Endodermal cell (in vitro differentiated cells): ENCODE results near the gene KAZN. TPM values are rescaled to one million over a fixed set of nuclear protein-coding genes. Genes with fewer than 3 reads are reported as not detected.

Experiments used
- DNase-seq: peaks from one replicate; pipeline ENCODE4 v3.0.0-alpha.2; 2017
- H3K27ac ChIP-seq: 2 replicates; pipeline ENCODE4 v1.5.1; 2013; ENCODE audit warnings: mild to moderate bottlenecking, low read depth, low read length, moderate library complexity
- H3K27me3 ChIP-seq: 2 replicates; pipeline ENCODE4 v1.6.1; 2013; ENCODE audit warnings: mild to moderate bottlenecking, low read length, moderate library complexity; ENCODE audit not compliant: insufficient read depth, control insufficient read depth, poor library complexity, severe bottlenecking
- H3K36me3 ChIP-seq: 2 replicates; pipeline ENCODE4 v1.7.0; 2013; ENCODE audit warnings: mild to moderate bottlenecking, low read length, moderate library complexity; ENCODE audit not compliant: control insufficient read depth, insufficient read depth
- H3K4me1 ChIP-seq: one replicate; pipeline ENCODE4 v1.7.0; 2013; ENCODE audit warnings: low read length; ENCODE audit not compliant: control insufficient read depth, insufficient read depth
- H3K4me3 ChIP-seq: 2 replicates; pipeline ENCODE4 v1.5.1; 2013; ENCODE audit warnings: mild to moderate bottlenecking, low read length, moderate library complexity
- H3K9ac ChIP-seq: 2 replicates; pipeline ENCODE4 v1.6.1; 2013; ENCODE audit warnings: mild to moderate bottlenecking, low read length, moderate library complexity; ENCODE audit not compliant: poor library complexity, severe bottlenecking; ENCODE audit errors: extremely low read depth
- H3K9me3 ChIP-seq: 2 replicates; pipeline ENCODE4 v1.6.1; 2013; ENCODE audit warnings: mild to moderate bottlenecking, low read length, moderate library complexity; ENCODE audit not compliant: control insufficient read depth
- H3K27ac Mint-ChIP-seq: 2 replicates; pipeline ENCODE4 v1.8.0; 2020; ENCODE audit warnings: mixed read lengths
- H3K27me3 Mint-ChIP-seq: 2 replicates; pipeline ENCODE4 v1.8.0; 2021; ENCODE audit warnings: mild to moderate bottlenecking, mixed read lengths; ENCODE audit not compliant: insufficient read depth
- H3K36me3 Mint-ChIP-seq: 2 replicates; pipeline ENCODE4 v1.8.0; 2020; ENCODE audit warnings: low read depth, mixed read lengths
- H3K4me1 Mint-ChIP-seq: 2 replicates; pipeline ENCODE4 v1.8.0; 2020; ENCODE audit warnings: mixed read lengths
- H3K4me3 Mint-ChIP-seq: 2 replicates; pipeline ENCODE4 v1.8.0; 2020; ENCODE audit warnings: mild to moderate bottlenecking, moderate library complexity, mixed read lengths
- H3K9me3 Mint-ChIP-seq: 2 replicates; pipeline ENCODE4 v1.8.0; 2020; ENCODE audit warnings: mild to moderate bottlenecking, mixed read lengths
- WGBS, 2 experiments: methylation state at CpG; one replicate each; pipeline versions ENCODE4 v1.1.5 to v1.1.7; 2013; ENCODE audit warnings: missing lambda C conversion rate in 2 of 2, mixed read lengths in 1 of 2; ENCODE audit not compliant: insufficient coverage in 1 of 2, insufficient read length in 1 of 2; 5-methylcytosine and 5-hydroxymethylcytosine counted together
- total RNA-seq, 2 donors: library from RNA; stranded (reverse); fragmentation: NEBNext Ultra II Directional in 1 of 2; extraction: Animal tissue kit (Norgen Biotek cat#: 25700) in 1 of 2; gene quantifications; 2 replicates in 1 of 2; 3 replicates in 1 of 2; pipeline ENCODE4 v1.2.1, GENCODE V29; 2021
- TF ChIP-seq, protein P1 (sequence below): fragments of 200-600 bp; sonication (generic); conservative IDR thresholded peaks from 2 replicates; pipeline ENCODE4 v1.5.0; 2021; ENCODE audit warnings: antibody characterized with exemption, mild to moderate bottlenecking

The KAZN gene
- total RNA-seq, 2 donors from 2014 or later = 12.4 to 13.9 TPM

DNA sequence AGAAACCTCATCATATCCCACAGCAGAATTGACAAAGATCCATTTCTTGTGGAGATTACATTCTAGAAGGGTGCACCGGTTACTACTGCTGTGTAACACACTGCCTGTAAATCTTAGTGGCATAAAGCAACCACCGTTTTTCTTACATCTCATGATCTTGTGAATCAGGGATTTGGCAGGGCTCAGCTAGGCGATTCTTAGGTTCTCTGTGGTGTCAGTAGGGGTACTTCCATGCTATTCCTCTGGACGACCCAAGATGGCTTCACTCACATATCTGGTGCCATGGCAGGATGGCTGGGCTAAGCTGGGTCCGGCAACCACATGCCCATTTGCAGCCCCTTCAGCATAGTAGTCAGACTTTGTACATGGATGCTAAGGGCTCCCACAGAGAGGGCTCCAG, 375.3 kb downstream of the KAZN start:
- no peak overlapping the region for H3K4me3 ChIP-seq
- H3K36me3 Mint-ChIP-seq = peaks cover 8% of the 10 kb centered on the region
- WGBS, 2 experiments = 87 to 95% methylated on average over 3 to 5 of the region's 5 CpGs

DNA sequence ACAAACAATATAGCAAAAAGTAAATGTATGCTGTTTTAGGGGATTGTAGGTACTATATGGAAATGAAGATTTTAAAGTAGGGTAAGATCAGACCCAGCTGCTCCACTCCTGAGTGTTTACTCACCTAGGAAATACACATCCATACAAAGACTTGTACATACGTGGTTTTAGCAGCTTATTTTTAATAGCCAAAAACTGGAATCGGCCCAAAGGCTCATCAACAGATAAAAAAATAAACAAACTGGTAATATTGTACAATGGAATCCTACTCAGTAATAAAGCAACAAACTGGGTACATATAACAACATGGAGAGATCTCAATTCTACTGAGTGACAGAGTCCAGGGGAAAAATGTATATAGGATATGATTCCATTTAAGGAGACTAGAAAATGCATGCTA, 375.9 kb downstream of the KAZN start:
- H3K4me3 ChIP-seq = no peak overlapping the region
- Mint-ChIP-seq H3K27me3 (no peaks in the 10 kb centered on the region), H3K9me3 (peaks cover 7% of the 10 kb centered on the region), H3K27ac (no peak overlapping the region), H3K4me3 (no peak overlapping the region), H3K36me3 (peaks cover 8% of the 10 kb centered on the region), H3K4me1 (peaks cover 1% of the 10 kb centered on the region)
- H3K27ac ChIP-seq = no peak overlapping the region
- H3K9me3 ChIP-seq = peaks cover 9% of the 10 kb centered on the region
- no peaks in the 10 kb centered on the region for H3K36me3 ChIP-seq
- no peaks in the 10 kb centered on the region for H3K27me3 ChIP-seq
- no peaks in the 10 kb centered on the region for H3K4me1 ChIP-seq
- H3K9ac ChIP-seq = no peak overlapping the region
- 93 to 100% methylated on average over 1 to 2 of the region's 2 CpGs for WGBS, 2 experiments
- DNase-seq = no peak
- TF ChIP-seq, protein P1, sequence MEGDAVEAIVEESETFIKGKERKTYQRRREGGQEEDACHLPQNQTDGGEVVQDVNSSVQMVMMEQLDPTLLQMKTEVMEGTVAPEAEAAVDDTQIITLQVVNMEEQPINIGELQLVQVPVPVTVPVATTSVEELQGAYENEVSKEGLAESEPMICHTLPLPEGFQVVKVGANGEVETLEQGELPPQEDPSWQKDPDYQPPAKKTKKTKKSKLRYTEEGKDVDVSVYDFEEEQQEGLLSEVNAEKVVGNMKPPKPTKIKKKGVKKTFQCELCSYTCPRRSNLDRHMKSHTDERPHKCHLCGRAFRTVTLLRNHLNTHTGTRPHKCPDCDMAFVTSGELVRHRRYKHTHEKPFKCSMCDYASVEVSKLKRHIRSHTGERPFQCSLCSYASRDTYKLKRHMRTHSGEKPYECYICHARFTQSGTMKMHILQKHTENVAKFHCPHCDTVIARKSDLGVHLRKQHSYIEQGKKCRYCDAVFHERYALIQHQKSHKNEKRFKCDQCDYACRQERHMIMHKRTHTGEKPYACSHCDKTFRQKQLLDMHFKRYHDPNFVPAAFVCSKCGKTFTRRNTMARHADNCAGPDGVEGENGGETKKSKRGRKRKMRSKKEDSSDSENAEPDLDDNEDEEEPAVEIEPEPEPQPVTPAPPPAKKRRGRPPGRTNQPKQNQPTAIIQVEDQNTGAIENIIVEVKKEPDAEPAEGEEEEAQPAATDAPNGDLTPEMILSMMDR = no peak

More for the DNA sequence above, 375.3 kb downstream of the KAZN start:
- no peak for DNase-seq
- H3K9ac ChIP-seq = no peak overlapping the region
- H3K4me1 ChIP-seq = no peaks in the 10 kb centered on the region
- H3K27me3 ChIP-seq = no peaks in the 10 kb centered on the region
- H3K36me3 ChIP-seq = no peaks in the 10 kb centered on the region
- TF ChIP-seq, protein P1 = no peak
- Mint-ChIP-seq H3K4me3 (no peak overlapping the region), H3K27ac (no peak overlapping the region), H3K9me3 (peaks cover 7% of the 10 kb centered on the region), H3K27me3 (no peaks in the 10 kb centered on the region), H3K4me1 (peaks cover 1% of the 10 kb centered on the region)
- peaks cover 9% of the 10 kb centered on the region for H3K9me3 ChIP-seq
- no peak overlapping the region for H3K27ac ChIP-seq

DNA sequence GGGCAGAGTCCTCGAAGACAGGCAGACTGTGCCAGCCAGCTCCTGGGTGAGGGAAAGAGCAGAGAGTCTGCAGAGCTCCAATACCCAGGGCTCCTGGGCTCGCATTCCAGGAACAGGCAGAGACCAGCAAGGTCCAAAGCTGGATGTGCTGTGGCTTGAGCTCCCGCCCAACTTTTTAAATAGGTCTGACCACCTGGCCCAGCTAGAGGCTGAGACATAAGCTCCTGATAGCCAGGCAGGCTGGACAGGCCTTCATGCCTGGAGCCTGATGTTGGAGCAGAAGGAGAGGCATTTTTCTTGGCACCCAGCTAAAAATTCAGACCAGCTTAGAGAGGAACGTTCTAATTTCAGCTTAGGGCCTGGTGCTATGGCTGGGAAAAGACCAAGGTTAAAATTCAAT, 376.6 kb downstream of the KAZN start:
- no peaks in the 10 kb centered on the region for H3K27me3 Mint-ChIP-seq
- 88 to 100% methylated on average over 3 to 4 of the region's 4 CpGs for WGBS, 2 experiments

More for the DNA sequence above, 376.6 kb downstream of the KAZN start:
- Histone ChIP-seq H3K9ac (no peak overlapping the region), H3K4me3 (no peak overlapping the region), H3K36me3 (no peaks in the 10 kb centered on the region), H3K27me3 (no peaks in the 10 kb centered on the region), H3K4me1 (no peaks in the 10 kb centered on the region), H3K9me3 (peaks cover 9% of the 10 kb centered on the region), H3K27ac (no peak overlapping the region)
- Mint-ChIP-seq H3K4me3 (no peak overlapping the region), H3K9me3 (peaks cover 7% of the 10 kb centered on the region), H3K27ac (no peak overlapping the region), H3K36me3 (peaks cover 8% of the 10 kb centered on the region), H3K4me1 (peaks cover 1% of the 10 kb centered on the region)
- TF ChIP-seq, protein P1 = no peak
- no peak for DNase-seq
